D721Med (cell line): Measurements from ENCODE around the gene ATF5.

Source experiments
- DNase-seq: peaks from one replicate; pipeline ENCODE4 v3.0.0; 2011; ENCODE audit warnings: low spot score; ENCODE audit not compliant: insufficient read length
- FAIRE-seq: peaks from 2 replicates; lab custom pipeline; 2011; peaks lifted over from hg19 to GRCh38; lab: Jason Lieb, UNC
- CTCF ChIP-seq: IDR thresholded peaks from 2 replicates; pipeline ENCODE4 v1.5.1; 2012; ENCODE audit warnings: mild to moderate bottlenecking, control low read depth; ENCODE audit not compliant: insufficient read depth; ENCODE audit errors: missing control alignments

The ATF5 gene

GRCh38 chr19:49907745-49908446, 21.1 kb upstream of the ATF5 start:
- no peak for FAIRE-seq
- DNase-seq: no peak
- no peak for TF ChIP-seq CTCF

- FAIRE-seq (no peak), DNase-seq (no peak)
- TF ChIP-seq CTCF: no peak
Observed at GRCh38 chr19:49908480-49909420, 20.3 kb upstream of the ATF5 start.

GRCh38 chr19:49910179-49910578, 18.8 kb upstream of the ATF5 start:
- DNase-seq: no peak
- FAIRE-seq: no peak

GRCh38 chr19:49911381-49912145, 17.4 kb upstream of the ATF5 start:
- TF ChIP-seq CTCF: no peak
- no peak for DNase-seq
- FAIRE-seq: no peak

More at GRCh38 chr19:49910179-49910578, 18.8 kb upstream of the ATF5 start:
- no peak for TF ChIP-seq CTCF

GRCh38 chr19:49912965-49913685, 15.9 kb upstream of the ATF5 start:
- no peak for DNase-seq
- TF ChIP-seq CTCF: no peak
- no peak for FAIRE-seq

GRCh38 chr19:49913720-49914119, 15.3 kb upstream of the ATF5 start:
- FAIRE-seq: no peak
- no peak for DNase-seq
- no peak for TF ChIP-seq CTCF
